HepG2 (cell line): ENCODE measurements around the gene PARG. TPM values are rescaled to one million over a fixed set of nuclear protein-coding genes. Genes with fewer than 3 reads are reported as not detected.

Experiments used
- ATAC-seq: fragments of 200-7000 bp; cut with Tn5 transposase; 3 replicates; pipeline ENCODE4 v1.9.1; 2020; ENCODE audit warnings: mild to moderate bottlenecking, moderate library complexity
- BruUV-seq: library from RNA; stranded (reverse); fragments of 400-500 nt; replicated peaks from 2 replicates; lab custom pipeline; 2021; lab: Mats Ljungman, UMichigan
- CTCF ChIA-PET: fragments of 300-600 bp; formaldehyde crosslinking; extraction: SDS; loops from one replicate; lab custom pipeline; 2021; ENCODE audit warnings: low total read pairs, inconsistent platforms, low intra/inter-chr PET ratio; lab: Yijun Ruan, JAX
- POLR2A ChIA-PET: fragments of 350-600 bp; sonication (Branson Sonifier 250); formaldehyde crosslinking; loops from one replicate; lab custom pipeline; 2020; ENCODE audit warnings: antibody characterized with exemption, inconsistent platforms; lab: Yijun Ruan, JAX
- DNase-seq: peaks from one replicate; pipeline ENCODE4 v3.0.0-alpha.2; 2015; ENCODE audit warnings: low spot score
- FAIRE-seq: peaks from 3 replicates; lab custom pipeline; 2011; peaks lifted over from hg19 to GRCh38; lab: Jason Lieb, UNC
- H2AFZ ChIP-seq: one replicate; pipeline ENCODE4 v1.6.1; 2011; ENCODE audit warnings: low read length, inconsistent platforms
- H3K27ac ChIP-seq: fragments of 300-600 bp; 3 replicates; pipeline ENCODE4 v1.8.0; 2011; ENCODE audit warnings: mixed run types, mild to moderate bottlenecking, mixed read lengths, low read length, inconsistent platforms; ENCODE audit not compliant: insufficient read depth; ENCODE audit errors: extremely low read length
- H3K27me3 ChIP-seq, 2 experiments: fragments of 200-600 bp in 1 of 2; 2 replicates in 1 of 2; 3 replicates in 1 of 2; pipeline versions ENCODE4 v1.6.0 to v1.8.0; 2011; ENCODE audit warnings: low read length in 2 of 2, mild to moderate bottlenecking in 2 of 2, moderate library complexity in 2 of 2, inconsistent platforms in 1 of 2; ENCODE audit not compliant: insufficient read depth in 2 of 2, control insufficient read depth in 1 of 2
- H3K36me3 ChIP-seq, 2 experiments: fragments of 200-600 bp in 1 of 2; replicated peaks in 1 of 2; 2 replicates in 1 of 2; 3 replicates in 1 of 2; pipeline versions ENCODE4 v1.5.1 to v1.8.0; 2011; ENCODE audit warnings: low read length in 2 of 2, inconsistent platforms in 1 of 2; ENCODE audit not compliant: insufficient read depth in 2 of 2, control insufficient read depth in 1 of 2
- H3K4me1 ChIP-seq: 2 replicates; pipeline ENCODE4 v1.5.1; 2012; ENCODE audit warnings: low read length, inconsistent platforms; ENCODE audit not compliant: insufficient read depth
- H3K4me2 ChIP-seq: 2 replicates; pipeline ENCODE4 v1.6.0; 2011; ENCODE audit warnings: low read depth, low read length, inconsistent platforms
- H3K4me3 ChIP-seq, 3 experiments: fragments of 200-600 bp in 1 of 3; sonication (generic), shearing (Covaris generic) in 1 of 3; replicated peaks in 1 of 3; 2 replicates each; pipeline ENCODE4 v1.5.1; 2011 to 2016; ENCODE audit warnings: low read length in 3 of 3, inconsistent platforms in 2 of 3, low read depth in 2 of 3, mild to moderate bottlenecking in 2 of 3, control low read depth in 1 of 3, mixed read lengths in 1 of 3; ENCODE audit not compliant: insufficient read depth in 1 of 3
- H3K79me2 ChIP-seq: one replicate; pipeline ENCODE4 v1.6.1; 2011; ENCODE audit warnings: low read length, inconsistent platforms; ENCODE audit not compliant: insufficient read depth
- H3K9ac ChIP-seq: 2 replicates; pipeline ENCODE4 v1.6.0; 2011; ENCODE audit warnings: mild to moderate bottlenecking, low read depth, low read length, inconsistent platforms; ENCODE audit not compliant: insufficient read depth
- H3K9me3 ChIP-seq: 2 replicates; pipeline ENCODE4 v1.5.1; 2012; ENCODE audit warnings: mild to moderate bottlenecking, low read length
- H4K20me1 ChIP-seq: 2 replicates; pipeline ENCODE4 v1.6.0; 2011; ENCODE audit warnings: inconsistent platforms, mild to moderate bottlenecking, low read length, moderate library complexity; ENCODE audit not compliant: insufficient read depth
- HNRNPK ChIP-seq: fragments of 200-400 bp; formaldehyde crosslinking; IDR thresholded peaks from 2 replicates; pipeline ENCODE4 v1.6.1; 2018; ENCODE audit warnings: low read length, low read depth, moderate library complexity, mild to moderate bottlenecking; ENCODE audit not compliant: poor library complexity, severe bottlenecking
- REST ChIP-seq, 2 experiments: IDR thresholded peaks; 2 replicates each; pipeline ENCODE4 v1.6.1; 2011 to 2012; ENCODE audit warnings: low read length in 2 of 2, borderline replicate concordance in 1 of 2, low read depth in 1 of 2, mild to moderate bottlenecking in 1 of 2, moderate library complexity in 1 of 2
- ZSCAN22 ChIP-seq: sonication (generic); formaldehyde crosslinking; IDR thresholded peaks from 2 replicates; pipeline ENCODE4 v1.4.0; 2020; ENCODE audit warnings: mild to moderate bottlenecking, missing genetic modification reagents
- WGBS: methylation state at CpG from one replicate; pipeline ENCODE4 v1.1.6; 2017; ENCODE audit warnings: low lambda C conversion rate; 5-methylcytosine and 5-hydroxymethylcytosine counted together
- in situ Hi-C: cut with HindIII; loops from 2 replicates; pipeline ENCODE4 v1.10.0; 2017; ENCODE audit warnings: low pct_unique_long_range_greater_than_20kb; ENCODE audit not compliant: extremely low pct_ligation_motif_present
- intact Hi-C: fragments of 100-400 bp; cut with micrococcal nuclease; formaldehyde crosslinking; loops from one replicate; pipeline ENCODE4 v1.10.0; 2022; ENCODE audit not compliant: unreplicated experiment
- polyA plus RNA-seq, 8 experiments: library from polyadenylated mRNA; depleted of rRNA in 3 of 8; stranded (reverse) in 7 of 8; unstranded in 1 of 8; fragments of >200 nt; fragmentation: Illumina TruSeq in 4 of 8; extraction: Trizol in 4 of 8; gene quantifications; 2 replicates each; pipeline versions ENCODE4 v1.2.1 to v1.2.3, GENCODE V29; 2011 to 2016; ENCODE audit warnings: low read depth in 4 of 8, missing spikeins in 1 of 8, mixed read lengths in 1 of 8; ENCODE audit not compliant: insufficient read depth in 1 of 8
- total RNA-seq, 5 experiments: library from RNA; depleted of rRNA; stranded (reverse); fragments of >200 nt; fragmentation: Illumina TruSeq; extraction: Trizol; gene quantifications; 2 replicates each; pipeline ENCODE4 v1.2.3, GENCODE V29; 2016; ENCODE audit warnings: low read depth in 1 of 5

PARG gene
- total and polyA plus RNA-seq, 2 of the 13 experiments (the other 11 are each of a cell fraction or from before 2014, with no cell fraction given) = 11.4 to 37.2 TPM

GRCh38 chr10:49783645-49784044 is 158.2 kb downstream of the PARG start:
- H3K4me3 ChIP-seq = no peak overlapping the region
- H3K27ac ChIP-seq = no peak overlapping the region
- H3K9me3 ChIP-seq = no peaks in the 10 kb centered on the region
- no peaks in the 10 kb centered on the region for H3K79me2 ChIP-seq
- WGBS = 31% methylated on average over 5 of the region's 5 CpGs
- H3K27me3 ChIP-seq = no peaks in the 10 kb centered on the region
- no peak overlapping the region for H3K4me2 ChIP-seq
- no peak for TF ChIP-seq REST (IDR thresholded peaks at IDR 0.05; ENCODE audit: borderline replicate concordance in 1 of 2, low read depth in 1 of 2, low read length in 2 of 2)
- TF ChIP-seq HNRNPK = peak; percentile 33
- intact Hi-C loops (no loop called here), in situ Hi-C loops (no loop called here)
- no peak for ATAC-seq
- H3K36me3 ChIP-seq = no peaks in the 10 kb centered on the region
- CTCF ChIA-PET = no interaction called here
- BruUV-seq = no TSS peak
- DNase-seq = no peak
- POLR2A ChIA-PET = no interaction called here
- H3K9ac ChIP-seq = no peak overlapping the region
- no peaks in the 10 kb centered on the region for H4K20me1 ChIP-seq
- H3K4me1 ChIP-seq = no peaks in the 10 kb centered on the region
- FAIRE-seq = no peak
- H2AFZ ChIP-seq = no peak overlapping the region

GRCh38 chr10:49781247-49781646 is 160.6 kb downstream of the PARG start:
- in situ Hi-C loops = no loop called here
- ATAC-seq (no peak), DNase-seq (no peak), FAIRE-seq (no peak)
- POLR2A ChIA-PET = no interaction called here
- no peak overlapping the region for H3K9ac ChIP-seq
- no peak overlapping the region for H2AFZ ChIP-seq
- BruUV-seq = no TSS peak
- no peak overlapping the region for H3K4me3 ChIP-seq
- no peaks in the 10 kb centered on the region for H3K9me3 ChIP-seq
- CTCF ChIA-PET = no interaction called here
- H3K27ac ChIP-seq = no peak overlapping the region
- H3K36me3 ChIP-seq = no peaks in the 10 kb centered on the region
- H3K4me1 ChIP-seq = no peaks in the 10 kb centered on the region
- no peaks in the 10 kb centered on the region for H3K27me3 ChIP-seq
- intact Hi-C loops = no loop called here
- H3K79me2 ChIP-seq = no peaks in the 10 kb centered on the region
- no peak for TF ChIP-seq ZSCAN22
- no peak overlapping the region for H3K4me2 ChIP-seq
- H4K20me1 ChIP-seq = no peaks in the 10 kb centered on the region
